ENCODE measurements around the gene GRWD1.

GRWD1 gene

GRCh38 chr19:48492925-48493717 is 47.3 kb downstream of the GRWD1 start:
- Histone ChIP-seq H3K4me3 (ENCODE audit: low read depth in 1 of 5, low read length in 5 of 5) (peak overlapping the region in 4 of 5 donors; percentile 57 to 77 (median 65)), H3K27ac (ENCODE audit: low read depth, low read length) (no peak overlapping the region), H3K9ac (ENCODE audit: low read length in 5 of 5) (peak overlapping the region in 4 of 5 donors; percentile 46 to 81 (median 58)), H3K9me3 (ENCODE audit: control insufficient read depth in 5 of 5, low read length in 5 of 5) (no peaks in the 10 kb centered on the region), H3K4me1 (ENCODE audit: control insufficient read depth in 5 of 5, insufficient read depth in 5 of 5, low read length in 5 of 5) (peaks cover 0 to 46% (median 32%) of the 10 kb centered on the region in 5 donors), H3K27me3 (ENCODE audit: control insufficient read depth in 5 of 5, insufficient read depth in 4 of 5, low read length in 5 of 5) (peaks cover 0 to 12% (median 4%) of the 10 kb centered on the region in 5 donors), H3K36me3 (ENCODE audit: control insufficient read depth in 5 of 5, insufficient read depth in 5 of 5, low read length in 5 of 5) (no peaks in the 10 kb centered on the region)

- H3K4me3 ChIP-seq (ENCODE audit: low read depth in 1 of 5, low read length in 5 of 5): peak overlapping the region; percentile 57 to 79 (median 67)
- H3K27ac ChIP-seq (ENCODE audit: low read depth, low read length): no peak overlapping the region
- H3K4me1 ChIP-seq (ENCODE audit: control insufficient read depth in 5 of 5, insufficient read depth in 5 of 5, low read length in 5 of 5): peaks cover 0 to 51% (median 36%) of the 10 kb centered on the region in 5 donors
- peak overlapping the region in 4 of 5 donors; percentile 52 to 82 (median 80) for H3K9ac ChIP-seq (ENCODE audit: low read length in 5 of 5)
- no peaks in the 10 kb centered on the region for H3K9me3 ChIP-seq (ENCODE audit: control insufficient read depth in 5 of 5, low read length in 5 of 5)
- H3K36me3 ChIP-seq (ENCODE audit: control insufficient read depth in 5 of 5, insufficient read depth in 5 of 5, low read length in 5 of 5): no peaks in the 10 kb centered on the region
- H3K27me3 ChIP-seq (ENCODE audit: control insufficient read depth in 5 of 5, insufficient read depth in 4 of 5, low read length in 5 of 5): peaks cover 0 to 14% (median 8%) of the 10 kb centered on the region in 5 donors
Observed at GRCh38 chr19:48493718-48494401, 48.1 kb downstream of the GRWD1 start.

GRCh38 chr19:48495396-48495795 is 49.6 kb downstream of the GRWD1 start:
- Histone ChIP-seq H3K27me3 (ENCODE audit: control insufficient read depth in 5 of 5, insufficient read depth in 4 of 5, low read length in 5 of 5) (peaks cover 2 to 21% (median 13%) of the 10 kb centered on the region in 5 donors), H3K9me3 (ENCODE audit: control insufficient read depth in 5 of 5, low read length in 5 of 5) (no peaks in the 10 kb centered on the region), H3K4me3 (ENCODE audit: low read depth in 1 of 5, low read length in 5 of 5) (no peak overlapping the region), H3K36me3 (ENCODE audit: control insufficient read depth in 5 of 5, insufficient read depth in 5 of 5, low read length in 5 of 5) (no peaks in the 10 kb centered on the region), H3K27ac (ENCODE audit: low read depth, low read length) (no peak overlapping the region), H3K9ac (ENCODE audit: low read length in 5 of 5) (no peak overlapping the region), H3K4me1 (ENCODE audit: control insufficient read depth in 5 of 5, insufficient read depth in 5 of 5, low read length in 5 of 5) (peaks cover 0 to 52% (median 32%) of the 10 kb centered on the region in 5 donors)

- Histone ChIP-seq H3K4me1 (ENCODE audit: control insufficient read depth in 5 of 5, insufficient read depth in 5 of 5, low read length in 5 of 5) (peaks cover 0 to 46% (median 29%) of the 10 kb centered on the region in 5 donors), H3K27me3 (ENCODE audit: control insufficient read depth in 5 of 5, insufficient read depth in 4 of 5, low read length in 5 of 5) (peaks cover 6 to 32% (median 23%) of the 10 kb centered on the region in 5 donors), H3K4me3 (ENCODE audit: low read depth in 1 of 5, low read length in 5 of 5) (no peak overlapping the region), H3K9me3 (ENCODE audit: control insufficient read depth in 5 of 5, low read length in 5 of 5) (no peaks in the 10 kb centered on the region), H3K9ac (ENCODE audit: low read length in 5 of 5) (no peak overlapping the region), H3K36me3 (ENCODE audit: control insufficient read depth in 5 of 5, insufficient read depth in 5 of 5, low read length in 5 of 5) (no peaks in the 10 kb centered on the region), H3K27ac (ENCODE audit: low read depth, low read length) (no peak overlapping the region)
Observed at GRCh38 chr19:48496959-48497727, 51.4 kb downstream of the GRWD1 start.

DNA sequence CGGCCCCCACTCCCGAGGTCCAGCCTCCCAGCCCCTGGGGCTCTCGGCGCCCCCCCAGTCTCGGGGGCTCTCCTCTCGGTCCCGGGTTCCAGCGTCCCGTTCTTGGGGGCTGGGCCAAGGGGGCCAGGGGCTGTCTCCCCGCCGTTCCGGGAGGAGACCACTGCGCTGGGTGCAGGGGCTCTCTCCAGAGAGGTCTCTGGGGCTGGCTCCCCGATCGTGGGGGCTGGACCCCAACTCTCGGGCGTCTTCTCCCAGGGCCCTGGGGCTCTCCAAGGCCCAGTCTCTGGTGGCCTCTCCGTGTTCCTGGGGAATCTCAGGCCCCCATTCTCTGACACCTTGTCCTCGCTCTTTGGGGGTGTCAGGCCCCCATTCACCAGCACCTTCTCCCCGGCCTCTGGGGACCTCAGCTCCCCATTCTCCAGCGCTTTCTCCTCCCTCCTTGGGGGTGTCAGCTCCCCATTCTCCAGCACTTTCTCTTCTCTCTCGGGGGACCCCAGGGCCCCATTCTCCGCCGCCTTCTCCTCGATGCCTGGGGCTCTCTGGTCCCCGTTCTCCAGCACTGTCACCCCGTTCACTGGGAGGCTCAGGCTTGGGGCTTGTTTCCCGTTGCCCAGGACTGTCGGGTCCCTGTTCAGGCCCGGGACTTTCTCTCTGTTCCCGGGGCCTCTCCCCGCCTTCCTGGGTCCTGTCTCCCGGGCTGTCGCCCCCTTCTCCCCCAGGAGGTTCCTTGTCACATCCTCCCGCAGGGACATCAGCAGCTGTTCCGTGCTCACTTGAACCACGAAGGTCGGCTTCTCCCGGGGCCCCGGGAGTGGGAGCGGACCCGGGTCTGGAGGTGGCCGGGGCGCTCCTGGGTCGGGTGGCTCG is 52.2 kb downstream of the GRWD1 start:
- Histone ChIP-seq H3K27ac (ENCODE audit: low read depth, low read length) (no peak overlapping the region), H3K9ac (ENCODE audit: low read length in 5 of 5) (peak overlapping the region in 1 of 5 donors; percentile 35), H3K4me3 (ENCODE audit: low read depth in 1 of 5, low read length in 5 of 5) (peak overlapping the region in 1 of 5 donors; percentile 7), H3K27me3 (ENCODE audit: control insufficient read depth in 5 of 5, insufficient read depth in 4 of 5, low read length in 5 of 5) (peaks cover 6 to 38% (median 30%) of the 10 kb centered on the region in 5 donors), H3K9me3 (ENCODE audit: control insufficient read depth in 5 of 5, low read length in 5 of 5) (no peaks in the 10 kb centered on the region), H3K36me3 (ENCODE audit: control insufficient read depth in 5 of 5, insufficient read depth in 5 of 5, low read length in 5 of 5) (no peaks in the 10 kb centered on the region), H3K4me1 (ENCODE audit: control insufficient read depth in 5 of 5, insufficient read depth in 5 of 5, low read length in 5 of 5) (peaks cover 0 to 43% (median 26%) of the 10 kb centered on the region in 5 donors)

- H3K27ac ChIP-seq (ENCODE audit: low read depth, low read length): no peak overlapping the region
- no peak overlapping the region for H3K9ac ChIP-seq (ENCODE audit: low read length in 5 of 5)
- no peaks in the 10 kb centered on the region for H3K9me3 ChIP-seq (ENCODE audit: control insufficient read depth in 5 of 5, low read length in 5 of 5)
- peaks cover 6 to 38% (median 30%) of the 10 kb centered on the region in 5 donors for H3K27me3 ChIP-seq (ENCODE audit: control insufficient read depth in 5 of 5, insufficient read depth in 4 of 5, low read length in 5 of 5)
- no peaks in the 10 kb centered on the region for H3K36me3 ChIP-seq (ENCODE audit: control insufficient read depth in 5 of 5, insufficient read depth in 5 of 5, low read length in 5 of 5)
- H3K4me3 ChIP-seq (ENCODE audit: low read depth in 1 of 5, low read length in 5 of 5): no peak overlapping the region
- H3K4me1 ChIP-seq (ENCODE audit: control insufficient read depth in 5 of 5, insufficient read depth in 5 of 5, low read length in 5 of 5): peaks cover 0 to 43% (median 26%) of the 10 kb centered on the region in 5 donors
Observed at GRCh38 chr19:48498595-48499311, 53.0 kb downstream of the GRWD1 start.

DNA sequence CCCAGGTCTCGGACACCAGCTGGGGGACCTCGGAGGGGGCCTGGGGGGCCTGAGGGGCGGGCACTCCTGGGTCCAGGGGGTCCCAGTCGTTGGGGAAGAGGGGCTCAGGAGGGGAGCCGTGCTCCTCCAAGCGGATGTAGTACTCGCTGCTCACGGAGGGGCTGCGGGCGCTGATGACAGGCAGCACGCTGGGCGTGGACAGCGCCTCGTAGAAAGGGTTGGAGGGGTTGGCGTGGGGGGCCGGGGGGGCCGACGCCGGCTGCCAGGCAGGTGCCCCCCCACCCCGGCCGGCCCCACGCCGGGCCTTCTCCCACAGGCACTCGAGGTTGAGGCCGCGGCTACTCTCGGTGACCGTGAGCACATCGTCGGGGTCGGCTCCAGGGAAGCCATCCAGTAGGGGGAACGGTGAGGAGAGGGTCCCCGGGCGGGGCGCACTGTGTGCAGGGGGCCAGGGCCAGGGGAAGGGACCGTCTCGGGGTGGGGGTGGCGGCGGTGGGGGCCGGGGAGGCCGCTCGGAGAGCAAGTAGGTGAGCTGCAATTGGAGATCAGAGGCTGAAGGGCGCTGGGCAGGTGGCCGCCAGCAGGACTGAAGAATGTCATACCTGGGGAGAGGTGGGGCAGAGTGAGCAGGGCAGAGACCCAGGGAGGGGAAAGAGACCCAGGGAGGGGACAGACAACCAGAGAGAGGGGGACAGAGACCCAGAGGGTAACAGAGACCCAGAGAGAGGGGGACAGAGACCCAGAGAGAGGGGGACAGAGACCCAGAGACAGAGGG is 53.7 kb downstream of the GRWD1 start:
- H3K36me3 ChIP-seq (ENCODE audit: control insufficient read depth in 5 of 5, insufficient read depth in 5 of 5, low read length in 5 of 5): no peaks in the 10 kb centered on the region
- H3K4me3 ChIP-seq (ENCODE audit: low read depth in 1 of 5, low read length in 5 of 5): no peak overlapping the region
- H3K4me1 ChIP-seq (ENCODE audit: control insufficient read depth in 5 of 5, insufficient read depth in 5 of 5, low read length in 5 of 5): peaks cover 0 to 36% (median 19%) of the 10 kb centered on the region in 5 donors
- H3K27me3 ChIP-seq (ENCODE audit: control insufficient read depth in 5 of 5, insufficient read depth in 4 of 5, low read length in 5 of 5): peaks cover 6 to 38% (median 30%) of the 10 kb centered on the region in 5 donors
- no peaks in the 10 kb centered on the region for H3K9me3 ChIP-seq (ENCODE audit: control insufficient read depth in 5 of 5, low read length in 5 of 5)
- H3K27ac ChIP-seq (ENCODE audit: low read depth, low read length): no peak overlapping the region
- H3K9ac ChIP-seq (ENCODE audit: low read length in 5 of 5): no peak overlapping the region

DNA sequence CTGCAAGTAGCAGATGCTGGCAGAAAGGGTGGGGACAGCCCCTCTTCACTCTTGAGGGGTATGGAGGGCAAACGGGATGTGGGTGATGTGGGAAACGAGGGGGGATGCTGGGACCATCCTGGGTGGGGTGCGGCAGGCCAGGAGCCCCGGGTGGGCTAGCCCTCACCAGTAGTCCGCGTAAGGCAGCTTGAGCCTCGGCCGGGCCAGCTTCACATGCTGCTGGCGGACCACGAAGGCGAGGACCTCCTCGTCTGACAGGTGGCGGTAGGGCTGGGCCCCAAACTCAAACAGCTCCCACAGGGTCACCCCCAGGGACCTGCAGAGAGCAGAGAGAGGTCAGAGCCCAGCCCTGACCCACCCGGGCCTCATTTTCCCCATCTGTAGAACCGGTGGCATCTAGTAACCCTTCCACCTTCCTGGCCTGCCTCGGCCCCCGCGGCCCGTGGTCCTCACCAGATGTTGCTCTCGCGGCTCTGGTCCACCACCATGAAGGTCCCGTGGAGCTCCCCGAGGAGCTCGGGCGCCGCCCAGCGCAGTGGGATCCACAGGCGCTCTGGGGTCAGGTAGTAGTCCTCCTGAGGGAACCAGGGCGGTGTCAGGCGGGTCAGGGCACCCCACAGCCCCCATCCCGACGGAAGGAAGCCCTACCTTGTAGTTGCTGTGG is 55.2 kb downstream of the GRWD1 start:
- no peaks in the 10 kb centered on the region for H3K9me3 ChIP-seq (ENCODE audit: control insufficient read depth in 5 of 5, low read length in 5 of 5)
- H3K27me3 ChIP-seq (ENCODE audit: control insufficient read depth in 5 of 5, insufficient read depth in 4 of 5, low read length in 5 of 5): peaks cover 6 to 38% (median 30%) of the 10 kb centered on the region in 5 donors
- H3K4me1 ChIP-seq (ENCODE audit: control insufficient read depth in 5 of 5, insufficient read depth in 5 of 5, low read length in 5 of 5): peaks cover 0 to 25% (median 13%) of the 10 kb centered on the region in 5 donors
- no peak overlapping the region for H3K9ac ChIP-seq (ENCODE audit: low read length in 5 of 5)
- no peaks in the 10 kb centered on the region for H3K36me3 ChIP-seq (ENCODE audit: control insufficient read depth in 5 of 5, insufficient read depth in 5 of 5, low read length in 5 of 5)
- H3K27ac ChIP-seq (ENCODE audit: low read depth, low read length): no peak overlapping the region
- H3K4me3 ChIP-seq (ENCODE audit: low read depth in 1 of 5, low read length in 5 of 5): no peak overlapping the region

Measured in subcutaneous abdominal adipose tissue (tissue), 5 donors.